WTC11 (cell line): ENCODE results near the gene TFEB. TPM values are rescaled to one million over a fixed set of nuclear protein-coding genes. Genes with fewer than 3 reads are reported as not detected.
A peak's percentile ranks its signal among the peaks of the same experiment; 100 is the strongest.

Experiments
- ATAC-seq: fragments of 200-7000 bp; cut with Tn5 transposase; 2 replicates; pipeline ENCODE4 v1.10.0; 2021; ENCODE audit warnings: mild to moderate bottlenecking, moderate library complexity
- CTCF ChIA-PET: fragments of 300-600 bp; sonication (Branson Sonifier 250); formaldehyde crosslinking; loops from one replicate; lab custom pipeline; 2021; ENCODE audit warnings: antibody characterized with exemption; lab: Charles Lee
- POLR2A ChIA-PET: fragments of 350-600 bp; sonication (Branson Sonifier 250); formaldehyde crosslinking; loops from one replicate; lab custom pipeline; 2021; ENCODE audit warnings: antibody characterized with exemption; lab: Charles Lee
- DNase-seq: peaks from one replicate; pipeline ENCODE4 v3.0.0; 2021; ENCODE audit warnings: low spot score
- H3K27ac Mint-ChIP-seq: 2 replicates; pipeline ENCODE4 v1.8.0; 2021; ENCODE audit warnings: mixed read lengths
- H3K27me3 Mint-ChIP-seq: 2 replicates; pipeline ENCODE4 v1.8.0; 2021; ENCODE audit warnings: low read depth, mild to moderate bottlenecking, moderate library complexity, mixed read lengths
- H3K36me3 Mint-ChIP-seq: 2 replicates; pipeline ENCODE4 v1.8.0; 2021; ENCODE audit warnings: mixed read lengths
- H3K4me1 Mint-ChIP-seq: 2 replicates; pipeline ENCODE4 v1.8.0; 2022; ENCODE audit warnings: mixed read lengths
- H3K4me3 Mint-ChIP-seq: 2 replicates; pipeline ENCODE4 v1.8.0; 2021; ENCODE audit warnings: mild to moderate bottlenecking, moderate library complexity, mixed read lengths
- H3K9me3 Mint-ChIP-seq: 2 replicates; pipeline ENCODE4 v1.8.0; 2021; ENCODE audit warnings: mixed read lengths
- ETV6 ChIP-seq: sonication (generic); formaldehyde crosslinking; IDR thresholded peaks from 2 replicates; pipeline ENCODE4 v1.8.1; 2022; ENCODE audit warnings: mild to moderate bottlenecking, missing genetic modification reagents
- FOXK1 ChIP-seq: sonication (generic); formaldehyde crosslinking; IDR thresholded peaks from 2 replicates; pipeline ENCODE4 v1.8.0; 2022; ENCODE audit warnings: mild to moderate bottlenecking, moderate library complexity, missing genetic modification reagents
- GTF2I ChIP-seq: fragments of 250-450 bp; sonication (Bioruptor Pico); conservative IDR thresholded peaks from 2 replicates; pipeline ENCODE4 v1.4.0; 2021; ENCODE audit warnings: mild to moderate bottlenecking
- HMGA2 ChIP-seq: fragments of 250-450 bp; sonication (Bioruptor Pico); IDR thresholded peaks from 2 replicates; pipeline ENCODE4 v1.4.0; 2021; ENCODE audit warnings: mild to moderate bottlenecking, moderate library complexity
- JAZF1 ChIP-seq: fragments of 250-450 bp; sonication (Bioruptor Pico); IDR thresholded peaks from 2 replicates; pipeline ENCODE4 v1.9.0; 2021; ENCODE audit warnings: moderate library complexity, mild to moderate bottlenecking, inconsistent platforms
- JUN ChIP-seq: sonication (generic); formaldehyde crosslinking; IDR thresholded peaks from 2 replicates; pipeline ENCODE4 v1.8.0; 2023; ENCODE audit warnings: mild to moderate bottlenecking, missing genetic modification reagents
- MYBL2 ChIP-seq: sonication (generic); formaldehyde crosslinking; IDR thresholded peaks from 2 replicates; pipeline ENCODE4 v1.8.1; 2023; ENCODE audit warnings: mild to moderate bottlenecking, moderate library complexity, missing genetic modification reagents
- NFATC4 ChIP-seq: fragments of 250-450 bp; sonication (Bioruptor Pico); IDR thresholded peaks from 2 replicates; pipeline ENCODE4 v1.9.0; 2021; ENCODE audit warnings: mild to moderate bottlenecking
- NFE2L1 ChIP-seq: sonication (generic); formaldehyde crosslinking; IDR thresholded peaks from 2 replicates; pipeline ENCODE4 v1.8.1; 2023; ENCODE audit warnings: missing genetic modification reagents
- OVOL2 ChIP-seq: fragments of 250-450 bp; sonication (Bioruptor Pico); IDR thresholded peaks from 2 replicates; pipeline ENCODE4 v1.9.0; 2021; ENCODE audit warnings: mild to moderate bottlenecking, borderline replicate concordance
- ZNF219 ChIP-seq: sonication (generic); formaldehyde crosslinking; IDR thresholded peaks from 2 replicates; pipeline ENCODE4 v1.8.0; 2023; ENCODE audit warnings: missing genetic modification reagents, mild to moderate bottlenecking, borderline replicate concordance
- ZNF232 ChIP-seq: sonication (generic); formaldehyde crosslinking; IDR thresholded peaks from 2 replicates; pipeline ENCODE4 v1.8.0; 2022; ENCODE audit warnings: mild to moderate bottlenecking, missing genetic modification reagents
- ZNF671 ChIP-seq: fragments of 250-450 bp; sonication (Bioruptor Pico); IDR thresholded peaks from 2 replicates; pipeline ENCODE4 v1.8.0; 2021; ENCODE audit warnings: mild to moderate bottlenecking
- total RNA-seq: library from RNA; stranded (reverse); gene quantifications from 3 replicates; pipeline ENCODE4 v1.2.3, GENCODE V29; 2021
- TF ChIP-seq, protein P1 (sequence below): sonication (generic); formaldehyde crosslinking; IDR thresholded peaks from 2 replicates; pipeline ENCODE4 v1.8.1; 2022; ENCODE audit warnings: mild to moderate bottlenecking, moderate library complexity, missing genetic modification reagents
- TF ChIP-seq, protein P2 (sequence below): fragments of 200-600 bp; IDR thresholded peaks from 2 replicates; pipeline ENCODE4 v1.8.0; 2022; ENCODE audit warnings: antibody characterized with exemption
- TF ChIP-seq, protein P3 (sequence below): fragments of 250-450 bp; sonication (Bioruptor Pico); IDR thresholded peaks from 2 replicates; pipeline ENCODE4 v1.9.0; 2021; ENCODE audit warnings: mild to moderate bottlenecking, borderline replicate concordance
- TF ChIP-seq, protein P4 (sequence below): sonication (generic); formaldehyde crosslinking; IDR thresholded peaks from 2 replicates; pipeline ENCODE4 v1.8.1; 2022; ENCODE audit warnings: missing genetic modification reagents, borderline replicate concordance
- TF ChIP-seq, protein P5 (sequence below): fragments of 250-450 bp; sonication (Bioruptor Pico); IDR thresholded peaks from 2 replicates; pipeline ENCODE4 v1.9.0; 2021; ENCODE audit warnings: mild to moderate bottlenecking
- TF ChIP-seq, protein P6 (sequence below): sonication (generic); formaldehyde crosslinking; IDR thresholded peaks from 2 replicates; pipeline ENCODE4 v1.8.1; 2022; ENCODE audit warnings: low read depth, mild to moderate bottlenecking, moderate library complexity, missing genetic modification reagents, borderline replicate concordance

Gene TFEB
- total RNA-seq, 1 experiment from 2014 or later: 3.9 TPM

DNA sequence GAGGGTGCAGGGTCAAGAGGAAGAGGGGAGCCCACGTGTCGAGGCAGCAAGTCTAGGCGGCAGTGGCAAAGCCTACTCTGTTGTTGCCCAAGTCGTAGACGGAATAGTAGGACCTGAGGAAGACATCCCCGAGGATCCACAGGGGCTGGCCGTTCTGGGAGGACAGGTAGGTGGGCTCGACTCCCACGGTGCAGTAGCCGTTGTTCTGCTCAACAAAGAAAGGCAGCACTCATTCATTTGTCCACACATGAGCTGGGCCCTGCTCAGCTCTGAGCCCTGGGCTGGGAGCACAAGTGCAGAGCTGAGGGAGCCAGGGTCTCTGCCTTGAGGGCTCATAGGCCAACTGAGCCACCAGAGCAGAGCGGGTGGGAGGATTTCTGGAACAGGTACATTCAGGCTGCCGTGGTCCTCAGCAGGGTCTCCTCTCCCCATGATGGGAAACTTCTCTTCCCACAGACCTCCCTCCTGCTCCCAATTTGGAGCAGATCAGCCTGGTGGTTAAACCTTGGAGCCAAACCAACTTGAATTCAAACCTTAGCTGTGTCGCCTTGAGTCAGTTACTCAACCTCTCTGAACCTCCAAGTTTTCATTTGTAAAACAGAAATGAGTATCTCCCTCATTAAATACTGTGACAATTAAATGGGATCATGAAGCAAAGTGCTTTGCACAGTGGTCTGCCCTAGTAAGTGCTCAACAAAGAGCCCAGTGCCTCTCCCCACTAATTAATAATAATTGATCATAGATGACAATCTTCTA, 1.6 kb upstream of the TFEB start:
- peaks cover 24% of the 10 kb centered on the region for H3K4me1 Mint-ChIP-seq
- peaks cover 14% of the 10 kb centered on the region for H3K27me3 Mint-ChIP-seq
- no peak overlapping the region for H3K27ac Mint-ChIP-seq
- DNase-seq (no peak), ATAC-seq (no peak)
- ChIA-PET CTCF (interaction anchor here (0.6 to 4.6 kb wide), 6 partner anchors 28 to 545 kb away, joined by 3 to 37 read pairs (median 4); partner anchors contain the start of gene TOMM6), POLR2A (interaction anchor here (0.6 kb wide), 1 partner anchor 184 kb away, joined by 4 read pairs; no protein-coding TSS in a partner anchor)
- H3K4me3 Mint-ChIP-seq: no peak overlapping the region
- H3K36me3 Mint-ChIP-seq: no peaks in the 10 kb centered on the region
- no peak for TF ChIP-seq MYBL2 (CRISPR knock-in tag)
- no peak for TF ChIP-seq GTF2I
- no peak for TF ChIP-seq ZNF671 (CRISPR knock-in tag)
- no peaks in the 10 kb centered on the region for H3K9me3 Mint-ChIP-seq

DNA sequence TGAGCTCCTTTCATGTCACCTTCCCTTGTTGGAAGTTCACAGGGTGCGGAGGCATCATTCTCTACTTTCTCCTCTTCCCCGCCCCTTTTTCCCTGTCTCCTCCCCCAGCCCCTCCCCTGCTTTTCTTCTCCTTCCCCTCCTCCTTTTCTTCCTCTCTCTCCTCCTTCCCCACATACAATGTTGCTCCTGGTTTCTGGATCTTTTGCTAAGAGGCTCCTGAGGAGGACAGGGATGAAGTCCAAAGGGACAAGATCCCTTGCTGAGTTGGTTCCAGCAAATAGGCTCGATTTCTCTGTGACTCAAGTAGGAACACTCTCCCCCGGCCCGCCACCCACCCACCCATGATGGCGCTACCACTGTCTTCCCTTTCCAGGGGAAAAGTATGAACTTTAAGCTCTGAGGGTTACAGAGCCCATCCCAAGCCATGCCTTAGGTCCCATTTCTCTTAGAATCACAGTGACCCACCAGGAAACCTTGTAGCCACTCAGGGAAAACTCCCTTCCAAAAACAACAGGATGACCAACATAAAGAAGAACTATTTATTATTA, 852 bp upstream of the TFEB start:
- TF ChIP-seq NFE2L1 (CRISPR knock-in tag) (no peak), ZNF219 (CRISPR knock-in tag) (no peak), FOXK1 (CRISPR knock-in tag) (no peak), JAZF1 (CRISPR knock-in tag) (no peak), ZNF232 (CRISPR knock-in tag) (no peak), OVOL2 (CRISPR knock-in tag) (no peak), NFATC4 (CRISPR knock-in tag) (no peak), HMGA2 (no peak), JUN (CRISPR knock-in tag) (no peak), ETV6 (CRISPR knock-in tag) (no peak)
- TF ChIP-seq, protein P1, sequence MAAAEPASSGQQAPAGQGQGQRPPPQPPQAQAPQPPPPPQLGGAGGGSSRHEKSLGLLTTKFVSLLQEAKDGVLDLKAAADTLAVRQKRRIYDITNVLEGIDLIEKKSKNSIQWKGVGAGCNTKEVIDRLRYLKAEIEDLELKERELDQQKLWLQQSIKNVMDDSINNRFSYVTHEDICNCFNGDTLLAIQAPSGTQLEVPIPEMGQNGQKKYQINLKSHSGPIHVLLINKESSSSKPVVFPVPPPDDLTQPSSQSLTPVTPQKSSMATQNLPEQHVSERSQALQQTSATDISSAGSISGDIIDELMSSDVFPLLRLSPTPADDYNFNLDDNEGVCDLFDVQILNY (CRISPR knock-in tag): no peak
- TF ChIP-seq, protein P2, sequence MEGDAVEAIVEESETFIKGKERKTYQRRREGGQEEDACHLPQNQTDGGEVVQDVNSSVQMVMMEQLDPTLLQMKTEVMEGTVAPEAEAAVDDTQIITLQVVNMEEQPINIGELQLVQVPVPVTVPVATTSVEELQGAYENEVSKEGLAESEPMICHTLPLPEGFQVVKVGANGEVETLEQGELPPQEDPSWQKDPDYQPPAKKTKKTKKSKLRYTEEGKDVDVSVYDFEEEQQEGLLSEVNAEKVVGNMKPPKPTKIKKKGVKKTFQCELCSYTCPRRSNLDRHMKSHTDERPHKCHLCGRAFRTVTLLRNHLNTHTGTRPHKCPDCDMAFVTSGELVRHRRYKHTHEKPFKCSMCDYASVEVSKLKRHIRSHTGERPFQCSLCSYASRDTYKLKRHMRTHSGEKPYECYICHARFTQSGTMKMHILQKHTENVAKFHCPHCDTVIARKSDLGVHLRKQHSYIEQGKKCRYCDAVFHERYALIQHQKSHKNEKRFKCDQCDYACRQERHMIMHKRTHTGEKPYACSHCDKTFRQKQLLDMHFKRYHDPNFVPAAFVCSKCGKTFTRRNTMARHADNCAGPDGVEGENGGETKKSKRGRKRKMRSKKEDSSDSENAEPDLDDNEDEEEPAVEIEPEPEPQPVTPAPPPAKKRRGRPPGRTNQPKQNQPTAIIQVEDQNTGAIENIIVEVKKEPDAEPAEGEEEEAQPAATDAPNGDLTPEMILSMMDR: no peak
- TF ChIP-seq, protein P3, sequence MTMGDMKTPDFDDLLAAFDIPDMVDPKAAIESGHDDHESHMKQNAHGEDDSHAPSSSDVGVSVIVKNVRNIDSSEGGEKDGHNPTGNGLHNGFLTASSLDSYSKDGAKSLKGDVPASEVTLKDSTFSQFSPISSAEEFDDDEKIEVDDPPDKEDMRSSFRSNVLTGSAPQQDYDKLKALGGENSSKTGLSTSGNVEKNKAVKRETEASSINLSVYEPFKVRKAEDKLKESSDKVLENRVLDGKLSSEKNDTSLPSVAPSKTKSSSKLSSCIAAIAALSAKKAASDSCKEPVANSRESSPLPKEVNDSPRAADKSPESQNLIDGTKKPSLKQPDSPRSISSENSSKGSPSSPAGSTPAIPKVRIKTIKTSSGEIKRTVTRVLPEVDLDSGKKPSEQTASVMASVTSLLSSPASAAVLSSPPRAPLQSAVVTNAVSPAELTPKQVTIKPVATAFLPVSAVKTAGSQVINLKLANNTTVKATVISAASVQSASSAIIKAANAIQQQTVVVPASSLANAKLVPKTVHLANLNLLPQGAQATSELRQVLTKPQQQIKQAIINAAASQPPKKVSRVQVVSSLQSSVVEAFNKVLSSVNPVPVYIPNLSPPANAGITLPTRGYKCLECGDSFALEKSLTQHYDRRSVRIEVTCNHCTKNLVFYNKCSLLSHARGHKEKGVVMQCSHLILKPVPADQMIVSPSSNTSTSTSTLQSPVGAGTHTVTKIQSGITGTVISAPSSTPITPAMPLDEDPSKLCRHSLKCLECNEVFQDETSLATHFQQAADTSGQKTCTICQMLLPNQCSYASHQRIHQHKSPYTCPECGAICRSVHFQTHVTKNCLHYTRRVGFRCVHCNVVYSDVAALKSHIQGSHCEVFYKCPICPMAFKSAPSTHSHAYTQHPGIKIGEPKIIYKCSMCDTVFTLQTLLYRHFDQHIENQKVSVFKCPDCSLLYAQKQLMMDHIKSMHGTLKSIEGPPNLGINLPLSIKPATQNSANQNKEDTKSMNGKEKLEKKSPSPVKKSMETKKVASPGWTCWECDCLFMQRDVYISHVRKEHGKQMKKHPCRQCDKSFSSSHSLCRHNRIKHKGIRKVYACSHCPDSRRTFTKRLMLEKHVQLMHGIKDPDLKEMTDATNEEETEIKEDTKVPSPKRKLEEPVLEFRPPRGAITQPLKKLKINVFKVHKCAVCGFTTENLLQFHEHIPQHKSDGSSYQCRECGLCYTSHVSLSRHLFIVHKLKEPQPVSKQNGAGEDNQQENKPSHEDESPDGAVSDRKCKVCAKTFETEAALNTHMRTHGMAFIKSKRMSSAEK (CRISPR knock-in tag): no peak
- TF ChIP-seq, protein P4, sequence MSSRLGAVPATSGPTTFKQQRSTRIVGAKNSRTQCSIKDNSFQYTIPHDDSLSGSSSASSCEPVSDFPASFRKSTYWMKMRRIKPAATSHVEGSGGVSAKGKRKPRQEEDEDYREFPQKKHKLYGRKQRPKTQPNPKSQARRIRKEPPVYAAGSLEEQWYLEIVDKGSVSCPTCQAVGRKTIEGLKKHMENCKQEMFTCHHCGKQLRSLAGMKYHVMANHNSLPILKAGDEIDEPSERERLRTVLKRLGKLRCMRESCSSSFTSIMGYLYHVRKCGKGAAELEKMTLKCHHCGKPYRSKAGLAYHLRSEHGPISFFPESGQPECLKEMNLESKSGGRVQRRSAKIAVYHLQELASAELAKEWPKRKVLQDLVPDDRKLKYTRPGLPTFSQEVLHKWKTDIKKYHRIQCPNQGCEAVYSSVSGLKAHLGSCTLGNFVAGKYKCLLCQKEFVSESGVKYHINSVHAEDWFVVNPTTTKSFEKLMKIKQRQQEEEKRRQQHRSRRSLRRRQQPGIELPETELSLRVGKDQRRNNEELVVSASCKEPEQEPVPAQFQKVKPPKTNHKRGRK (CRISPR knock-in tag): no peak
- TF ChIP-seq, protein P5, sequence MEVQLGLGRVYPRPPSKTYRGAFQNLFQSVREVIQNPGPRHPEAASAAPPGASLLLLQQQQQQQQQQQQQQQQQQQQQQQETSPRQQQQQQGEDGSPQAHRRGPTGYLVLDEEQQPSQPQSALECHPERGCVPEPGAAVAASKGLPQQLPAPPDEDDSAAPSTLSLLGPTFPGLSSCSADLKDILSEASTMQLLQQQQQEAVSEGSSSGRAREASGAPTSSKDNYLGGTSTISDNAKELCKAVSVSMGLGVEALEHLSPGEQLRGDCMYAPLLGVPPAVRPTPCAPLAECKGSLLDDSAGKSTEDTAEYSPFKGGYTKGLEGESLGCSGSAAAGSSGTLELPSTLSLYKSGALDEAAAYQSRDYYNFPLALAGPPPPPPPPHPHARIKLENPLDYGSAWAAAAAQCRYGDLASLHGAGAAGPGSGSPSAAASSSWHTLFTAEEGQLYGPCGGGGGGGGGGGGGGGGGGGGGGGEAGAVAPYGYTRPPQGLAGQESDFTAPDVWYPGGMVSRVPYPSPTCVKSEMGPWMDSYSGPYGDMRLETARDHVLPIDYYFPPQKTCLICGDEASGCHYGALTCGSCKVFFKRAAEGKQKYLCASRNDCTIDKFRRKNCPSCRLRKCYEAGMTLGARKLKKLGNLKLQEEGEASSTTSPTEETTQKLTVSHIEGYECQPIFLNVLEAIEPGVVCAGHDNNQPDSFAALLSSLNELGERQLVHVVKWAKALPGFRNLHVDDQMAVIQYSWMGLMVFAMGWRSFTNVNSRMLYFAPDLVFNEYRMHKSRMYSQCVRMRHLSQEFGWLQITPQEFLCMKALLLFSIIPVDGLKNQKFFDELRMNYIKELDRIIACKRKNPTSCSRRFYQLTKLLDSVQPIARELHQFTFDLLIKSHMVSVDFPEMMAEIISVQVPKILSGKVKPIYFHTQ (CRISPR knock-in tag): no peak
- TF ChIP-seq, protein P6, sequence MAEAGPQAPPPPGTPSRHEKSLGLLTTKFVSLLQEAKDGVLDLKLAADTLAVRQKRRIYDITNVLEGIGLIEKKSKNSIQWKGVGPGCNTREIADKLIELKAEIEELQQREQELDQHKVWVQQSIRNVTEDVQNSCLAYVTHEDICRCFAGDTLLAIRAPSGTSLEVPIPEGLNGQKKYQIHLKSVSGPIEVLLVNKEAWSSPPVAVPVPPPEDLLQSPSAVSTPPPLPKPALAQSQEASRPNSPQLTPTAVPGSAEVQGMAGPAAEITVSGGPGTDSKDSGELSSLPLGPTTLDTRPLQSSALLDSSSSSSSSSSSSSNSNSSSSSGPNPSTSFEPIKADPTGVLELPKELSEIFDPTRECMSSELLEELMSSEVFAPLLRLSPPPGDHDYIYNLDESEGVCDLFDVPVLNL: no peak
- Mint-ChIP-seq H3K4me1 (peaks cover 26% of the 10 kb centered on the region), H3K9me3 (no peaks in the 10 kb centered on the region), H3K27me3 (peaks cover 18% of the 10 kb centered on the region), H3K36me3 (no peaks in the 10 kb centered on the region), H3K4me3 (peak overlapping the region; percentile 67), H3K27ac (no peak overlapping the region)
- POLR2A ChIA-PET: no interaction called here
- ATAC-seq (no peak), DNase-seq (no peak)
- CTCF ChIA-PET: interaction anchor here (0.6 to 4.6 kb wide), 9 partner anchors 13 to 137 kb away, joined by 3 to 37 read pairs (median 4); partner anchors contain the start of genes FRS3 and TOMM6
